PC-9 (cell line): Measurements from ENCODE around the gene FUBP3. TPM values are rescaled to one million over a fixed set of nuclear protein-coding genes. Genes with fewer than 3 reads are reported as not detected.

ENCODE experiments used
- BruUV-seq: library from RNA; stranded (reverse); fragments of 400-500 nt; replicated peaks from 2 replicates; lab custom pipeline; 2021; lab: Mats Ljungman, UMichigan
- CTCF ChIA-PET: fragments of 300-600 bp; sonication (Branson Sonifier 250); formaldehyde crosslinking; loops from one replicate; lab custom pipeline; 2022; ENCODE audit warnings: antibody characterized with exemption; lab: Charles Lee
- POLR2A ChIA-PET: fragments of 300-600 bp; sonication (Branson Sonifier 250); formaldehyde crosslinking; loops from one replicate; lab custom pipeline; 2022; ENCODE audit warnings: antibody characterized with exemption; ENCODE audit not compliant: unreplicated experiment; lab: Charles Lee
- DNase-seq, 2 experiments: peaks; one replicate each; pipeline versions ENCODE4 v3.0.0 to v3.0.0-alpha.2; 2015 to 2022; ENCODE audit warnings: mixed read lengths in 1 of 2
- H2AFZ ChIP-seq: fragments of 200-600 bp; sonication (generic); 2 replicates; pipeline ENCODE4 v1.8.1; 2017; ENCODE audit warnings: antibody characterized with exemption
- H3F3A ChIP-seq: fragments of 200-600 bp; sonication (generic); 2 replicates; pipeline ENCODE4 v1.8.1; 2017; ENCODE audit warnings: antibody characterized with exemption, mild to moderate bottlenecking, low read depth; ENCODE audit not compliant: insufficient read depth
- H3K27ac ChIP-seq: fragments of 200-600 bp; sonication (generic); 2 replicates; pipeline ENCODE4 v1.6.1; 2016; ENCODE audit warnings: mixed run types
- H3K27me3 ChIP-seq: fragments of 200-600 bp; sonication (generic); 2 replicates; pipeline ENCODE4 v1.6.1; 2016; ENCODE audit warnings: low read depth, mixed run types; ENCODE audit not compliant: insufficient read depth
- H3K36me3 ChIP-seq: fragments of 200-600 bp; sonication (generic); 2 replicates; pipeline ENCODE4 v1.6.1; 2016; ENCODE audit warnings: low read depth, mixed run types
- H3K4me1 ChIP-seq: fragments of 200-600 bp; sonication (generic); replicated peaks from 2 replicates; pipeline ENCODE4 v1.6.1; 2016; ENCODE audit warnings: mixed run types; ENCODE audit not compliant: insufficient read depth
- H3K4me2 ChIP-seq: fragments of 200-600 bp; sonication (generic); 2 replicates; pipeline ENCODE4 v1.6.1; 2017; ENCODE audit warnings: mixed run types
- H3K4me3 ChIP-seq: fragments of 200-600 bp; sonication (generic); 2 replicates; pipeline ENCODE4 v1.6.1; 2016; ENCODE audit warnings: mixed run types
- H3K79me2 ChIP-seq: fragments of 200-600 bp; sonication (generic); 2 replicates; pipeline ENCODE4 v1.6.1; 2017; ENCODE audit warnings: low read depth, mixed run types
- H3K9me2 ChIP-seq: fragments of 200-600 bp; sonication (generic); 2 replicates; pipeline ENCODE4 v1.8.1; 2017; ENCODE audit warnings: mild to moderate bottlenecking; ENCODE audit not compliant: insufficient read depth
- H3K9me3 ChIP-seq: fragments of 200-600 bp; sonication (generic); 2 replicates; pipeline ENCODE4 v1.8.1; 2016; ENCODE audit warnings: low read depth; ENCODE audit not compliant: insufficient read depth
- H4K20me1 ChIP-seq: fragments of 200-600 bp; sonication (generic); 2 replicates; pipeline ENCODE4 v1.8.1; 2017; ENCODE audit not compliant: insufficient read depth
- CTCF ChIP-seq: fragments of 200-600 bp; sonication (generic); conservative IDR thresholded peaks from 2 replicates; pipeline ENCODE4 v1.6.1; 2017; ENCODE audit warnings: mixed run types, antibody characterized with exemption, mild to moderate bottlenecking, moderate library complexity
- EZH2 ChIP-seq: fragments of 200-600 bp; sonication (generic); IDR thresholded peaks from 2 replicates; pipeline ENCODE4 v1.8.0; 2017; ENCODE audit warnings: antibody characterized with exemption, low read depth
- intact Hi-C: fragments of 100-400 bp; cut with micrococcal nuclease; formaldehyde crosslinking; loops from one replicate; pipeline ENCODE4 v1.10.0; 2022; ENCODE audit not compliant: unreplicated experiment
- total RNA-seq: library from RNA; stranded (reverse); gene quantifications from 2 replicates; pipeline ENCODE4 v1.2.3, GENCODE V29; 2021

FUBP3 gene
- total RNA-seq, 1 experiment from 2014 or later = 75.6 TPM

GRCh38 chr9:130604295-130604694 lies 24.9 kb downstream of the FUBP3 start:
- no TSS peak for BruUV-seq
- Histone ChIP-seq H3K36me3 (peaks cover 9% of the 10 kb centered on the region), H3K79me2 (no peaks in the 10 kb centered on the region), H3K4me3 (no peak overlapping the region), H3K9me2 (no peaks in the 10 kb centered on the region), H4K20me1 (peaks cover 28% of the 10 kb centered on the region), H3K9me3 (no peaks in the 10 kb centered on the region), H2AFZ (no peak overlapping the region), H3F3A (peaks cover 9% of the 10 kb centered on the region; the same call in 1 of the 2 replicates), H3K4me1 (no peaks in the 10 kb centered on the region), H3K27me3 (no peaks in the 10 kb centered on the region), H3K4me2 (no peak overlapping the region), H3K27ac (no peak overlapping the region)
- TF ChIP-seq EZH2 (no peak), CTCF (no peak)
- CTCF ChIA-PET = no interaction called here
- intact Hi-C loops = no loop called here
- POLR2A ChIA-PET = no interaction called here
- no peak for DNase-seq

GRCh38 chr9:130606887-130607600 lies 27.7 kb downstream of the FUBP3 start:
- H3K4me2 ChIP-seq = no peak overlapping the region
- no TSS peak for BruUV-seq
- H3K36me3 ChIP-seq = peaks cover 9% of the 10 kb centered on the region
- TF ChIP-seq CTCF (no peak), EZH2 (no peak)
- H3K4me1 ChIP-seq = no peaks in the 10 kb centered on the region
- ChIA-PET POLR2A (no interaction called here), CTCF (no interaction called here)
- H2AFZ ChIP-seq = no peak overlapping the region
- peaks cover 35% of the 10 kb centered on the region for H4K20me1 ChIP-seq
- DNase-seq = peak in 1 of 2 experiments; percentile 48
- no peak overlapping the region for H3K4me3 ChIP-seq
- intact Hi-C loops = no loop called here
- H3F3A ChIP-seq = peaks cover 9% of the 10 kb centered on the region; the same call in 1 of the 2 replicates
- H3K27ac ChIP-seq = no peak overlapping the region
- no peaks in the 10 kb centered on the region for H3K79me2 ChIP-seq
- H3K9me3 ChIP-seq = no peaks in the 10 kb centered on the region
- no peaks in the 10 kb centered on the region for H3K27me3 ChIP-seq
- no peaks in the 10 kb centered on the region for H3K9me2 ChIP-seq

GRCh38 chr9:130607640-130608420 lies 28.5 kb downstream of the FUBP3 start:
- 0 out of 2 replicates have a peak, but pooled peaks cover 4% of the 10 kb centered on the region for H3K36me3 ChIP-seq
- POLR2A ChIA-PET = interaction anchor here (0.6 kb wide), 1 partner anchor 233 kb away, joined by 6 read pairs; no protein-coding TSS in a partner anchor

More at GRCh38 chr9:130607640-130608420, 28.5 kb downstream of the FUBP3 start:
- Histone ChIP-seq H3K27ac (no peak overlapping the region), H3K4me2 (no peak overlapping the region), H3F3A (peaks cover 9% of the 10 kb centered on the region; the same call in 1 of the 2 replicates), H3K4me1 (no peaks in the 10 kb centered on the region), H4K20me1 (peaks cover 40% of the 10 kb centered on the region), H3K9me3 (no peaks in the 10 kb centered on the region), H2AFZ (no peak overlapping the region), H3K27me3 (no peaks in the 10 kb centered on the region), H3K79me2 (no peaks in the 10 kb centered on the region), H3K9me2 (no peaks in the 10 kb centered on the region), H3K4me3 (no peak overlapping the region)
- CTCF ChIA-PET = no interaction called here
- no TSS peak for BruUV-seq
- no peak for DNase-seq
- intact Hi-C loops = no loop called here
- TF ChIP-seq EZH2 = no peak
- no peak for TF ChIP-seq CTCF
